GM18517 (cell line): ENCODE results near the gene FHL3.

Source experiments
- ATAC-seq: cut with Tn5 transposase; IDR thresholded peaks from one replicate; pipeline ENCODE4 v1.9.1; 2021; ENCODE audit warnings: mild to moderate bottlenecking, moderate library complexity; ENCODE audit not compliant: unreplicated experiment

The FHL3 gene

DNA sequence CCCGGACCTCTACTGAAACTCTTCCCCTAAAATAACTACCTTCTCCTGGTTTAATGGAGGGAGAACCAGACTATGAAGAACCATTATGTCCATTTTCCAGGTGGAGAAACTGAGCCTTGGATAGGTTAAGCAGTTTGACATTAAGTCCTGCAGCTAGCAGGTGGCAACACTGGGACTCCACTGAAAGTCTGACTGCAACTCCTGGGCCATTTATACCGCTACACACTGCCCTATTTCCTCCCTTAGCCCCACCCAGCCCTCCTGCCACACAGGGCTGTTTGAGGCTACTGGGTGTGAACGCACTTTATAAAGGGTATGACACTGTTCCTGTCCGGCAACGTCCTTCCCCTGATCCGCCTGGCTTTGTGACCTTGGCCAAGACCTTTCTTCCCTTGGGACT, 58.0 kb downstream of the FHL3 start:
- no peak for ATAC-seq
